GM18861 (cell line): Measurements from ENCODE around the gene PPM1A.

Experiments used
- ATAC-seq: cut with Tn5 transposase; IDR thresholded peaks from one replicate; pipeline ENCODE4 v1.9.1; 2021; ENCODE audit not compliant: unreplicated experiment

PPM1A gene

DNA sequence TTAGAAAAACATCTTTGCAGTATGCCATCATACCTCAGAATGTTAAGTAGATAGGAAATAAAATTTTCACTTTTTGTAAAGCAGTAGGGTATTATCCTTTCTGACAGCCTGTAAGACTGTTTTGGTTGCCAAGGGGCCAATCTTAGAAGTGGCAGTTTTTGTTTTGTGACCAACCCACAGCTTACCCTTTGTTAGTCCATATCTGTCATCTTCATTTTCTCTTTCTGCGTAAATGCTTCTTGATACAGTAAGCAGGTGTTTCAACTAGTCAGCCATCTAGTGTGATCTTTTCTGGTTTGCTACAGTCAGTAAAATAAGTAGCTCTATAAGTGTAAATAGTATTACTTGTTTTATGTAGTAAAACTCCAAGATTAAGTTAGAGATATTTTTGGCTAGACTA, 8.8 kb downstream of the PPM1A start:
- no peak for ATAC-seq

DNA sequence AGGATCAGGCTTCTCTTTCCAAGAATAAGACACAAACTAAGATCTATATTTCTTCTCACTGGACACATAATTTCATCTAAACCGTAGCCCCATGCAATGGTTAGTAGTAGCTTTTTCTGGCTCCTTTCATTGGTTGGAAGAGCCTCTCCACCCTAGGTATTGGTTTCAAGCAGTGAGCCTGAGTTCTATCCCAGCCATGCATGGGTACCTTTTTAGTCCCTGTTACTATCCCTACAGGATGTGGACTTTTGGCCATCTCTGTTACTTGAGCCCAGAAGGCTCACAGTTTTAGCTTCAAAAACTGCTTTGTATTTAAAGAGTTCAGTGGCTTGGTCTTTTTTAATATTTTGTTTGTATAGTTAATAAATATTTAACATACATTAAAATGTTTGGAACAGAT, 16.1 kb downstream of the PPM1A start:
- no peak for ATAC-seq

DNA sequence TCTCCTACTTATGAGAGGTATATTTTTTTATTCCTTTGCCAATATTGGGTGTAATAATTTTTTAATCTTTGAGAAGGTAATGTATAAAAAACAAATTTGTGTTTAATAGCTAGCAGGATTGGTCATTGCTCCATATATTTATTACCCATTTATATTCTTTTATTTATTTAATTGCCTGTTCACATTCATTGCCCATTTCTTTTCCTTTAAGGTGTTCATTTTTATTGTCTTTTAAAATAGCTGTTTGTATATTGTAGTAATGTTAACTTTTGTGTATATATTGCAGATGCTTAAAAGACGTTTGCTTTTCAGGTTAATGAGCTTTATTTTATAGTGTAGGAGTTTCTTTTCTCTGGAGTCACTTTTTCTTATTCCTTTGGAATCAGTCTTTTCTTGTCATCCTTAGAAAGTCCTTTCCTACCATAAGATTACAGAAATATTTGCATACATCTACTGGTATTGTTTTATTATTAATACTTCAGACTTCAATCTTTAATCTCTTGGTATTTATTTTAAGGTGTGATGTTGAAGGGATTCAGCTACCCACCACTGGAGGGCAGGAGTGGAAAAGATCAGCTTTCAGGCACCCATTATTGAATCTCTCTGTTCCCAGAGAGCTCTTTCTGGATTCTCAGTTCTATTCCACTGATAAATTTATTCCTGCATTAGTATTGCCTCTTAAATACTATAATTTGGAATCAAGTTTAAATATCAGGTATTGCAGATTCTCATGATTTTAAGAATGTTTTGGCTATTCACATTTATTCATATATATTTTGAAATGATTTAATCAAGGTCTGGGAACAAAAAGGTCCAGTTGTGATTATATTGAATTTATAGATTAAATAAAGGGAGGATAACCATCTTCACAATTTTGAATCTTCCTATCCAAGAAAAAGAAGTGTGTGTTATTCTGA, 17.3 kb downstream of the PPM1A start:
- ATAC-seq = no peak

DNA sequence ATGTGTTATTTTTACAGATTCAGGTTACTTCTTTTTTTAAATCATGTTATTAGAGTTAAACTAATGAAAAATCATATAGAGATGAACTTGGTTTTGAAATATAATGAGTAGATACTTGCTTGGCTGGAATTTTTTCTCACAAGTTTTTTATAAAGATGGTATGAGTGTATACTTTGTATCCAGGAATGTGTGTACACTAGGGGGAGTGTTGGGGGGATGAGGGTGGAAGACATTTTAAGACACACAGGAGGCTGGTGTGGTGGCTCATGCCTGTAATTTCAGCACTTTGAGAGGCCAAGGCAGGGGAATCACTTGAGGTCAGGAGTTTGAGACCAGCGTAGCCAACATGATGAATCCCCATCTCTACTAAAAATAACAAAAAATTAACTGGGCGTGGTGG, 23.2 kb downstream of the PPM1A start:
- no peak for ATAC-seq

DNA sequence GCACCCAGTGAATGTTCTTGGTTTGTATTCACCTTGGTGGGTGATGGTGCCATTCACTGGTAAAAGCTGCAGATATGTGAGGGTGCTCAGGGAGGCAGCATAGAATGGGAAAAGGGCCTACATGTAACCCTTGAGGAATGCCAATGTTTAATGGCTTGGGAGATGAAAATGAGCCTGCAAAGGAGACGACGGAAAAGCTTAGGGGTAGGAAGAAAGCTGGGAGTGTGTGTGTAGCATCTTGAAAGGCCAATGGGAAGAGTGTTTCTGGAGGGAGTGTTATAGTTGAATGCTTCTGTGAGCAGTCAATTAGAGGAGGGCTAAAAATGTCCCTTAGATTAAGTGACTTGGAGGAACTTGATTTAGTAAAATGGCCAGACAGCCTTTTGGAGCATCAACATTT, 24.9 kb downstream of the PPM1A start:
- no peak for ATAC-seq

DNA sequence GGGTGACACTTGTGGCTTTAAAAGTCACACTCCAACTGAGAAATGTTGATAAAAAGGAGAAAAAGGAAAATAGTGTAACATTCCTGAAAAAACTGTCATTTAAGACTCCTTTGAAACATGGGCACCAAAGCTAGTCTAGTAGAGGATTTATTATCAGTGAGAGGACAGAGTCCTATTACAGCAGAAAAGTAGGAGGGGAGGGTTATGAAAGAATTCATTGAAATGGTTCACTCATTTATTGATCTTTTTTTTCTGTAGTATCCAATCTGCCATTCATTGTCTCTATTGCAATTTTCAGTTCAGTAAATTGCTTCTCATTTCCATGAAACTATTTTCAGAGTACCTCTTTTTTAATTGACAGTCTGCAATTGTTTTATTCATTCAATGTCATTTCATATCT, 25.4 kb downstream of the PPM1A start:
- no peak for ATAC-seq

DNA sequence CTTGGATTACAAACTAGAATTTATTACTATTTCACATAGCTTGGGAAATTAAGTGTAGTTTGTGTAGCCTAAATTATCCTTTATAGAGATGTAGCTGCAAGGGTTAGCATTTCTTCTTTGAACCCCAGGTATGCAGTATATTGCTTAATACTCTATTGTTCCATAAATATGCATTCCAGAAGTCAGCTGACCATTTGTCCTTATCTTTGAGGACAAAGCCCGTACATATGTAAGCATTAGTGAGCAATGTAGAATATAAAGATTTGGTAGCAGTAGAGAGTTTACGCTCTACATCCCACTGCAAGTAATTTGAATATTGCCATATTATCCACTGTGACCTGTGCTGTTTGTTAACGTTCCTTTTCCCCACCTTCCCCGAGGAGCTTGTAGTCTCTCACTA, 26.9 kb downstream of the PPM1A start:
- ATAC-seq = no peak

DNA sequence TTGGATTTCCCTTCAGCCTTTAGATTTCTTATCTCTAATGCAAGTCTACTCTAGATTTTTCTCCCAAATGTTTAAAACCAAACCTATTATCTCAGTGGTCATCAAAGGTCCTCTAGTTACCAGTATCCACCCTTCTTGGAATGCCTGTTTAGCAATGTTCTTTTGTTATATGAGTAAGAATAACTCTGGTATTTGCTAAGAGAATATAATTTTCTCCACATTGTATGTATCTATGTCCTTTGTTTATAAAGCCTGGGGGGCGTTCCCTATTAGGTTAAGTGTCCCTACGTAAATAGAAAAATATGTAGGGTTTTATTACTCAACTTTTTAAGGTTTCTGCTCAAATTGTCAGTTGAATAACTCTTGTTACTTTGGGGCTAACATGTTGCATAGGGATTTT, 27.3 kb downstream of the PPM1A start:
- ATAC-seq = no peak

DNA sequence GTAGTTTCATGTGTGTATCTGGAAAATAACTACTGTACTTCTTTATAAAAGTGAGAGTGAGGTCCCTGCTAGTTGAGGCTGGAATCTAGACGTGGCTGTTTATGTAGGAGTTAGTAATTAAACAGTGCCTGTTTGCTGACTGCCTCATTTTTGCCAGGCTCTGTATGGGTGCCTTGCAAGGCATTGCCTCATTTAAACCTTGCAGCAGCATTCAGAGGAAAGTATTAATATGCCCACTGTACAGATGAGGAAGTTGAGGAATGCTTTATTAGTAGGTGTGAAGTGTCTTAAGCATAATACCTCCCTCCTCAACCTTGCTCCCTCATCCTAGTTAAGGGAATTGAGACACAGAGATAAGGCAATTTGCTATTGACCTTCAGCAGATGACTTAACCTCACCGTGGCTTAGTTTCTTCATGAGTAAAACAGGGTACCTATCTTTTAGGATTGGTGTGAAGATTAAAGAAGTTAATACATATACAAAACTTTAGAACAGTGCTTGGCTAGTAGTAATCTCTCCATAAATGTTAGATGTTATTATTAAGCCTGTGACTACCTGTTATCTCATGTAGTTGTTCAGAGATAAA, 28.7 kb downstream of the PPM1A start:
- ATAC-seq = no peak

DNA sequence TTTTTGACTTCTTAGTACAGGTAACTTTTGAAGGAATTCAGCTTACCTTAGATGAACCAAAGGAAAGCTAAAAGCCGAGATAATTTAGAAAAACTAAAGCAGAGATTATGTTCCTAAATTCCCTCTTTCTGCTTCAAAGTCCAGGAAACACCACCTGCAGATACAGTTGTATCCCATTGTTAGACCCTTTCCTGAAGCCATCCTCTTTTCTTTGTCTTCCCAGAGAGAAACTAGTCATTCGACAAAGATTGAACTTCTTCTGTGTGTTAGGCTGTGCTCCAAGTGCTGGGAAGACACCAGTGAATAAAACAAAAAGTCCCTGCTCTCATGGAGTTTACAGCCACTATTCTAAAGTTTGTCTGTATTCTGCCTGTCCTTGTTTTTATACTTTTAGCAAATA, 29.3 kb downstream of the PPM1A start:
- no peak for ATAC-seq

DNA sequence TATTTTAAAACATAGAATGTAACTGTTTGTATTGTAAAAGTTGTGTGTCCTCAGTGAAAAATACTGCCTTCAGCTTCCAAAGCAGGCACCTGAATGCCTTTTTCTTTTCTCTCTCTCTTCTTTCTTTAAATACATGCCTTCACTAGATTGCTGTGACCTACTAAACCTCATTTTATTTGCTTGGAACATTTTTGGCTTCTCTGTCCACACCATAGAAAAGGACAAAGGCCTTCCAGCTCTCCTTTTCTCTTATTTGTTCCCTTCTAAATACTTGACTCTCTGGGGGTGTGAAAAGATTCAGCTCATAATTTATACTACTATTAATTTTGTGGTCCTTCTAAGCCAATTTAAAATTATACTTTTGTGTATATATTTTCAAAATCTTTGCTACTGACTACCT, 38.4 kb downstream of the PPM1A start:
- ATAC-seq = no peak

DNA sequence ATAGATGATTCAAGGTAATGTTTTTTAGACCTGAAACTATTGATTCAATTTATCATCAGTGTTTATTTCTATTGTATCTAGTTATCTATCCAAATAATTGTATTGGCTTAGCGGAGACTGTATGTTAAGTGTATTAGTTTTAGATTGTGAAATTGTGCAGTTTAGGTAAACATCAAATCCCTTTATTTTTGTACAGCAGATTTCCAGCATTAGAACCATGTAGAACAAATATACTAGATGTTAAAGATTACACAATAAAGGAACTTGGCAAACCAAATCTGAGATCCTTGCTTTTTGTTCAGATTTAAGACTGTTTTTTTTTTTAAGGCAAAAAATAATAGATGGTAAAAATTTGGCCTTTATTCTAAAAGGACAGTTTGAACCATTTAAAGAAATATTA, 39.3 kb downstream of the PPM1A start:
- no peak for ATAC-seq

DNA sequence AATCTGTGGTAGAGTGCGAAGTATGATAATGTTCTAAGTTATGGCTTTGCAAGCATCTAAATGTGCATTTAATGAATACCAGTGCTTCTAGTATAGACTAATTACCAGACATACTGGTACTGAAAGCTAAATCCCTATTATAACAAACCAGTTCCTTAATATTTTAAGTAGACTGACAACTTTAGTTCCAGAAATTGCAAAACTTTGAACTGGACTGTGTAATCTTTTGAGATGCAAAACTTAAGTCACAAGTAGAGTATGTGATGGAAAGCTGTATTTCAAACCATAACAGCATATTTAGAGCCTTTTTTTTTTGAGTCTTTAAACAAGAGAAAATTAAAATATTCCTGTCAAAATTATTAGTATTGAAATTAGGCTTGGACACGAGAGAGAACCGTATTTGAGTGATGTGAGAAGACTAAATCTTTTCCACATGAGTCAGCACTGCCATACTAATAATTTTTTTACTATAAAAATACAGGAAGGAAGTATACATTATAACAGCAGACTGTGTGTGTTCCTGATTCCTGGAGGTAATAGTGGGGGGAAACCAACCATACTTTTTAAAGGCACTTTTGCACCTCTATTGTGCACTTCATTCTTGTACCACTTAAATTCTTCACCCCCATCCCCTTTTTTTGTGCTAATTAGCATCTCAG, 45.5 kb downstream of the PPM1A start:
- ATAC-seq = no peak

DNA sequence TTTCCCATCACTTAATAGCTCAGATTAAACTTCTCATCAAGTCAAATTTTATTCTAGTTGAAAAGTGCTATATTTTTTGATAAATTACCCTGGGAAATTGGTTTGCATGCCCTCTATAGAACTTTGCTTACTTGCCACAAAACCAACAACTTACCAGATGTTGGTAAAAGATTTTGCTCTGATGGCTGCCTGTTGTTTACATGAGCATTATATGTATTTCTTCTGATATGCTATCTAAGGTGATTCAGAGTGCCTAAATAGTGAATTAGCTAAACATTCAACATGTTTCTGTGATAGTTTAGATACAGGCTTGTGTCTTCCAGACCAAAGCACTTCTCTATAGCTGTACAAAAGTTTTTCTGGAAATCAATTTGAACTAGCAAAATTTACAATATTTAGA, 51.0 kb downstream of the PPM1A start:
- no peak for ATAC-seq

DNA sequence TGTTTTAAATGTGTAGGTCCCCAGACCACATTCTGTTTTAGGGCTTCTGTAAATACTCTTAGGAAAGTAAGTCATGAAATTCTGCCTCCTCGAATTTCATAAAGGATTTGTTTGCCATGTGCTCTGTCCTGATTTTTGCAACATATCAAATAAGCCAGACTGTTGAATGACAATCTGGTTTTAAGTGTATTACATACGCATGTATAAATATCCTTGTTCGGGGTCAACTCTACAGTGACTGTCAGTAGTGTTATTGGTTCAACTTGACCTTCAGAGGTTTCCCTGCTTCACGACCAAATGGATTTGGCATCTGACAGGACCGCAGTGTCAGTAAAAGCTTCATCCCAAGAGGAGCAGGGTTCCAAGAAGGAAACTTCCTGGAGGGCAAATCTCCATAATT, 52.7 kb downstream of the PPM1A start:
- ATAC-seq = no peak

DNA sequence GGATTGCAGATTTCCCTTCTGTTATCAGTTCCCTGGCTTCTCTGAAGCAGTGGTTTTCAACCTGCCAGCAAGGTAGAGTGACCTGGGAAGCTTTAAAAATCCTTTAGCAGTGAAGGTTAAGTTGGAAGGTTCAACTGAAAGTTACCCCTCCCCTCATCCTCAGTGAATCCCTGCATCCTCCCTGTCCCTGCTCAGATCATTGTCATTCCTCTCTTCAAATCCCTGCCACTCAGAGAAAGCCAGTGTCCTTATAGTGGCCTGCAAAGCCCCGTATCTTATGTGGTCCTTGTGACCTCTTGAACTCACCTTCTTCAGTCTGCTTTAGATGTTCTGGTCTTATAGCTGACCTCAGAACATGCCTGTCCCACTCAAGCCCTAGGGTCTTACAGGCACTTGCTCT, 53.6 kb downstream of the PPM1A start:
- ATAC-seq = no peak

DNA sequence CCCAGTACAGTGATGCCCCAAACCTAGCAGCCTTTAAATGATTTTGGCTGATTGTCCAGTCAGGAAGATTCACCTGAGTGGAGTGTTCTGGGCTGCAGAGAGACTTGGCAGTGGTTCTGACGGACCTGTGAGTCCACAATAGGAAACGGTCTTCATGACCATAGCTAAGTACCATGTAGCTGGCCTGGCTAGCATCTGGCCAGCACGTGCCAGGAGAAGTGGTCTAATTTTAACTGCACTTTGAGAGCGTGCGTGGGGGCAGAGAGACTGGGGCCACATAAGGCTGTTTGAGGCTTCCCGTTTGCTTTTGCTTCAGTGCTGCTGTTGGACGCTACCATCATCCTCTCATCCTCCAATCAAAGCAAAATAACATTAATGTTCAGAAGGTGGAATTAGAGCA, 54.7 kb downstream of the PPM1A start:
- no peak for ATAC-seq

DNA sequence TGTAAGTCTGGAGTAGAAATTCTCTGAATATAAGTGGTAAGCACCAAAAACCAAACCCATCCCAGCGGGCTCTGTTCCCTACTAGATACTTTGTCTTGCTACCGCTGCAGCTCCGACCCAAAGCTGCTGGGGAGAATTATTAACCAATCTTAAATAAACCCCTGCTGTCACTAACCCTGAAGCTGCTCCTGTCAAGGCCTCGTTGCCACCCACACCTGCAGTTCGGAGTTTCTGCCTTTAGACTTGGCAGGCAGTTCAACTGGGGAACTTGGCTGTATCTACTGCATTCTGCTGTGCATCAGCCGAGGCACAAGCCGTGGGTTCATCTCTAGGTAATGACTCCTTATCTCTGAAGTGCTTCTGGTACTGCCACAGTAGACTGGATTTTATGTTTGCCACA, 55.5 kb downstream of the PPM1A start:
- no peak for ATAC-seq

DNA sequence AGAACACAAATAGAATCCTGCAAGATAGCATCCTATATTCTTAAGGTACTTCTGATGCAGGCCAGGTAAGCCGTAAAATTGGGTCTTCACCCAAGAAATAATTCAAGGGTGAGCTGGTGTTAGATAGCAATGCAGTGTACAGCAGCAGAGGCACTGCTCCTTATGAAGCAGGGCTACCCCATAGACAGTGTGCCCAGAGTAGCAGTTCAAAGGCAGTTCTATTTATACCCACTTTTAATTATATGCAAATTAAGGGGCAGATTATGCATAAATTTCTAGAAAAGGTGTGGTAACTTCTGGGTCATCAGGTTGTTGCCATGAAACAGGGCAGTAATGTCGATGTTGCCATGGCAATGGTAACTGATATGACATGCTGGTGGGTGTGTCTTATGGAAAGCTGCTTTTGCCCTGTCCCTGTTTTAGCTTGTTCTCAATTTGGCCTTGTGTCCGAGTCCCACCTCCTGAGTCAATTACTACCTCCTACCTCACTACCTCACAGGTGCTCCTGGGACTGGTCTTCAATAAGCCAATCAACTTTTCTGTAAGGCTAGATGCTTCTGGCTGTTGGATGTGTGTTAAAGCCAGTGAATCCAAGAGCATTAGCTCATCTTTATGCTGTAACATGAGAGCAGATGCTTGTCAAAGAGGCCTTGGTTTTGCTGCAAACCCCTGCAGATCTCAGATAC, 61.0 kb downstream of the PPM1A start:
- ATAC-seq = no peak

DNA sequence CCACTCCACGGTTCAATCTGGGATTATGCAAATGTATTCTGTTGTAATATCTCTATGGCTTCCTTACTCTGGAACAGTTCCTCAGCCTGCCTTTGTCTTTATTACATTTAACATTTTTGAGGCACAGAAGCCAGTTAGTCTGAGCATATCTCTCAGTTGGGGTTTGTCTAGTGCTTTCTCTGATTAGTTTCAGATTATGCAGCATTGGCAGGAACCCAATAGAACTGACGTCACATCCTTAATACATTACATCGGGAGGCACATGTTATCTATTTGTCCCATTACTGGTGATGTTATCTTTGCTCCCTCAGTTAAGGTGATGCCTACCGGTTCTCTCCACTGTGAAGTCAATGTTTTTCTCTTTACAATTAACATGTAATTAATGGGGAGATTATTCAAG, 62.4 kb downstream of the PPM1A start:
- ATAC-seq = no peak

DNA sequence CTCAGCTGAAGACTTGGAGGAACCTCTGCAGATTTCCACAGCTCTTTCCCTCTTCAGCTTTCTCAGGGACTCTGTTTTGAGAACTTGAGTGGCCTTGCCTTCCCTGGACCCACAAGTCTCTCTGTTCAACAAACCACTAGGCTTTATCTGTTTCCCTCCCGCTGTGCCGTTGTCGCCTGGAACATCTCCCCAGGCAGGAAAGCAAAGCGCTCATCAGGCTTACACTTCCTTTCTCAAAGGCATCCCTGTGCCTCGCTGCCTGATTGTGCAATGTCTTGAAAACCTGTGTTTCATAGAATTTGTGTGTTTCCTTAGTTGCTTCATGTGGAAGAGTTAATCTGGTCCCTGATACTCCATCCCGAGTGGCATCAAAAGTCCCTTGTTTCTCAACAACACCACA, 64.1 kb downstream of the PPM1A start:
- ATAC-seq = no peak
